IMR-90 (cell line): Measurements from ENCODE around the gene MGAT3. TPM values are rescaled to one million over a fixed set of nuclear protein-coding genes. Genes with fewer than 3 reads are reported as not detected.

Source experiments
- ATAC-seq: fragments of 200-7000 bp; cut with Tn5 transposase; 2 replicates; pipeline ENCODE4 v1.9.1; 2020; ENCODE audit warnings: low read depth, mild to moderate bottlenecking, moderate library complexity
- BruUV-seq: library from RNA; stranded (reverse); fragments of 400-500 nt; replicated peaks from 2 replicates; lab custom pipeline; 2021; lab: Mats Ljungman, UMichigan
- CTCF ChIA-PET: fragments of 300-600 bp; formaldehyde crosslinking; extraction: SDS; loops from one replicate; lab custom pipeline; 2021; ENCODE audit warnings: antibody characterized with exemption; lab: Yijun Ruan, JAX
- POLR2A ChIA-PET: fragments of 300-600 bp; sonication (Branson Sonifier 250); formaldehyde crosslinking; loops from one replicate; lab custom pipeline; 2022; ENCODE audit warnings: antibody characterized with exemption; ENCODE audit not compliant: unreplicated experiment; lab: Charles Lee
- DNase-seq: peaks from one replicate; pipeline ENCODE4 v3.0.0; 2013
- H2AFZ ChIP-seq: replicated peaks from 2 replicates; pipeline ENCODE3; 2013; ENCODE audit warnings: low read length, mild to moderate bottlenecking; ENCODE audit not compliant: poor library complexity
- H2AK5ac ChIP-seq: 2 replicates; pipeline ENCODE4 v1.6.1; 2013; ENCODE audit warnings: low read depth, low read length, inconsistent platforms
- H2AK9ac ChIP-seq: replicated peaks from 2 replicates; pipeline ENCODE3; 2013; ENCODE audit warnings: mild to moderate bottlenecking, low read depth, low read length, moderate library complexity; ENCODE audit not compliant: poor library complexity
- H2BK120ac ChIP-seq: 2 replicates; pipeline ENCODE4 v1.6.1; 2013; ENCODE audit warnings: low read depth, low read length, inconsistent platforms
- H2BK15ac ChIP-seq: 3 replicates; pipeline ENCODE4 v1.6.1; 2013; ENCODE audit warnings: low read depth, low read length, inconsistent platforms
- H2BK20ac ChIP-seq: 2 replicates; pipeline ENCODE4 v1.6.1; 2013; ENCODE audit warnings: low read depth, mild to moderate bottlenecking, inconsistent platforms, low read length, moderate library complexity
- H2BK5ac ChIP-seq: 2 replicates; pipeline ENCODE4 v1.6.1; 2013; ENCODE audit warnings: mild to moderate bottlenecking, low read depth, low read length, inconsistent platforms; ENCODE audit not compliant: poor library complexity, severe bottlenecking
- H3K14ac ChIP-seq: replicated peaks from 2 replicates; pipeline ENCODE4 v1.6.1; 2013; ENCODE audit warnings: low read depth, low read length, inconsistent platforms
- H3K18ac ChIP-seq: 2 replicates; pipeline ENCODE4 v1.6.1; 2013; ENCODE audit warnings: low read depth, low read length, control low read depth
- H3K23ac ChIP-seq: 2 replicates; pipeline ENCODE4 v1.6.1; 2013; ENCODE audit warnings: low read depth, low read length, inconsistent platforms
- H3K27ac ChIP-seq: 2 replicates; pipeline ENCODE4 v1.5.1; 2013; ENCODE audit warnings: mild to moderate bottlenecking, control low read depth, low read length; ENCODE audit not compliant: insufficient read depth
- H3K27me3 ChIP-seq: 2 replicates; pipeline ENCODE4 v1.6.1; 2013; ENCODE audit warnings: low read length; ENCODE audit not compliant: control insufficient read depth, insufficient read depth
- H3K36me3 ChIP-seq: 2 replicates; pipeline ENCODE4 v1.6.1; 2013; ENCODE audit warnings: low read length, mixed read lengths; ENCODE audit not compliant: control insufficient read depth, insufficient read depth
- H3K4ac ChIP-seq: 2 replicates; pipeline ENCODE4 v1.6.1; 2013; ENCODE audit warnings: low read depth, low read length, inconsistent platforms
- H3K4me1 ChIP-seq: 2 replicates; pipeline ENCODE4 v1.6.1; 2013; ENCODE audit warnings: low read length, mixed read lengths; ENCODE audit not compliant: control insufficient read depth, insufficient read depth
- H3K4me2 ChIP-seq: 2 replicates; pipeline ENCODE4 v1.6.1; 2013; ENCODE audit warnings: low read depth, mild to moderate bottlenecking, control low read depth, low read length, moderate library complexity
- H3K4me3 ChIP-seq: 2 replicates; pipeline ENCODE4 v1.5.1; 2013; ENCODE audit warnings: low read depth, mild to moderate bottlenecking, control low read depth, low read length, moderate library complexity; ENCODE audit not compliant: insufficient read depth
- H3K56ac ChIP-seq: 2 replicates; pipeline ENCODE4 v1.6.1; 2013; ENCODE audit warnings: low read length, inconsistent platforms; ENCODE audit not compliant: insufficient read depth; ENCODE audit errors: extremely low read depth
- H3K79me1 ChIP-seq, 2 experiments: 2 replicates each; pipeline ENCODE4 v1.6.1; 2013; ENCODE audit warnings: low read length in 2 of 2, inconsistent platforms in 1 of 2, low read depth in 1 of 2
- H3K9ac ChIP-seq: 2 replicates; pipeline ENCODE4 v1.6.1; 2013; ENCODE audit warnings: low read depth, low read length, control low read depth
- H3K9me1 ChIP-seq: 2 replicates; pipeline ENCODE4 v1.6.1; 2013; ENCODE audit warnings: low read length, inconsistent platforms; ENCODE audit not compliant: insufficient read depth
- H3K9me3 ChIP-seq: 2 replicates; pipeline ENCODE4 v1.6.1; 2013; ENCODE audit warnings: low read length; ENCODE audit not compliant: control insufficient read depth, insufficient read depth
- H4K20me1 ChIP-seq: 2 replicates; pipeline ENCODE4 v1.6.1; 2013; ENCODE audit warnings: low read length, inconsistent platforms; ENCODE audit not compliant: insufficient read depth
- H4K5ac ChIP-seq: 2 replicates; pipeline ENCODE4 v1.6.1; 2013; ENCODE audit warnings: mild to moderate bottlenecking, low read depth, low read length, control low read depth
- H4K8ac ChIP-seq, 2 experiments: 2 replicates each; pipeline ENCODE4 v1.6.1; 2013; ENCODE audit warnings: low read depth in 2 of 2, low read length in 2 of 2, control low read depth in 1 of 2, inconsistent platforms in 1 of 2
- H4K91ac ChIP-seq: 2 replicates; pipeline ENCODE4 v1.6.1; 2013; ENCODE audit warnings: low read depth, low read length, inconsistent platforms; ENCODE audit not compliant: insufficient read depth
- ELK1 ChIP-seq: fragments of 150-350 bp; IDR thresholded peaks from 2 replicates; pipeline ENCODE4 v1.6.1; 2016; ENCODE audit warnings: low read depth, mild to moderate bottlenecking, low read length, moderate library complexity, borderline replicate concordance
- FOS ChIP-seq: fragments of 150-350 bp; IDR thresholded peaks from 2 replicates; pipeline ENCODE4 v1.6.1; 2016; ENCODE audit warnings: low read depth, low read length
- MAFK ChIP-seq: IDR thresholded peaks from 2 replicates; pipeline ENCODE4 v1.6.1; 2012; ENCODE audit warnings: low read depth, low read length, improper control_type of control experiment
- MAZ ChIP-seq: IDR thresholded peaks from 2 replicates; pipeline ENCODE4 v1.6.1; 2012; ENCODE audit warnings: low read depth, mild to moderate bottlenecking, low read length, improper control_type of control experiment, moderate library complexity, borderline replicate concordance
- NFE2L2 ChIP-seq: fragments of 150-350 bp; IDR thresholded peaks from 2 replicates; pipeline ENCODE4 v1.6.1; 2016; ENCODE audit warnings: low read depth, mild to moderate bottlenecking, low read length
- POLR2A ChIP-seq: IDR thresholded peaks from 2 replicates; pipeline ENCODE4 v1.6.1; 2012; ENCODE audit warnings: mild to moderate bottlenecking, low read depth, low read length
- SMC3 ChIP-seq: fragments of 150-350 bp; IDR thresholded peaks from 2 replicates; pipeline ENCODE4 v1.6.1; 2016; ENCODE audit warnings: low read depth, mild to moderate bottlenecking, antibody characterized with exemption, low read length, moderate library complexity
- WGBS, 2 experiments: methylation state at CpG; one replicate each; pipeline versions ENCODE4 v1.1.5 to v1.1.7; 2013; ENCODE audit warnings: missing lambda C conversion rate in 2 of 2; ENCODE audit not compliant: insufficient read length in 1 of 2; ENCODE audit errors: extremely low coverage in 2 of 2; 5-methylcytosine and 5-hydroxymethylcytosine counted together
- dilution Hi-C: fragments of 300-500 bp; cut with HindIII; formaldehyde crosslinking; loops from one replicate; pipeline ENCODE4 v1.14.3; 2018; ENCODE audit warnings: low sequenced_read_pairs; ENCODE audit not compliant: unreplicated experiment
- in situ Hi-C: fragments of 300-500 bp; cut with MboI; formaldehyde crosslinking; loops from 3 replicates; pipeline ENCODE4 v1.14.3; 2019; ENCODE audit warnings: low sequenced_read_pairs, inconsistent platforms, mixed read lengths
- intact Hi-C: fragments of 100-400 bp; cut with micrococcal nuclease; formaldehyde crosslinking; loops from 2 replicates; pipeline ENCODE4 v1.10.0; 2022
- polyA plus RNA-seq, 3 experiments: library from polyadenylated mRNA; depleted of rRNA; stranded (reverse); fragments of >200 nt; gene quantifications; 2 replicates each; pipeline ENCODE4 v1.2.3, GENCODE V29; 2012; ENCODE audit warnings: low replicate concordance in 1 of 3
- total RNA-seq: library from RNA; depleted of rRNA; stranded (reverse); fragments of >200 nt; gene quantifications from 2 replicates; pipeline ENCODE4 v1.2.3, GENCODE V29; 2012

MGAT3 gene
- total and polyA plus RNA-seq, 2 of the 4 experiments (the other 2 are of a cell fraction): 0.36 to 1.1 TPM

GRCh38 chr22:39416319-39416718 lies 40.5 kb upstream of the MGAT3 start:
- Histone ChIP-seq H3K36me3 (peaks cover 55% of the 10 kb centered on the region), H3K9me1 (0 out of 2 replicates have a peak, but pooled peaks cover 3% of the 10 kb centered on the region), H4K91ac (no peak overlapping the region), H3K4me2 (no peak overlapping the region), H3K9me3 (no peaks in the 10 kb centered on the region), H3K18ac (no peak overlapping the region), H4K20me1 (peaks cover 29% of the 10 kb centered on the region), H2BK20ac (no peak overlapping the region), H3K14ac (no peak overlapping the region), H3K27ac (no peak overlapping the region), H3K27me3 (no peaks in the 10 kb centered on the region), H3K9ac (no peak overlapping the region), H2BK5ac (no peak overlapping the region), H2BK120ac (no peak overlapping the region), H4K8ac (no peak overlapping the region), H3K56ac (no peak overlapping the region), H3K4me3 (no peak overlapping the region), H3K4me1 (peaks cover 5% of the 10 kb centered on the region), H4K5ac (no peak overlapping the region), H3K4ac (no peak overlapping the region), H2AK5ac (no peak overlapping the region), H3K23ac (no peak overlapping the region), H2BK15ac (no peak overlapping the region), H2AK9ac (no peak overlapping the region), H2AFZ (no peak overlapping the region), H3K79me1 (peaks cover 7 to 28% of the 10 kb centered on the region in 2 experiments)
- BruUV-seq: no TSS peak
- no peak for TF ChIP-seq MAZ
- TF ChIP-seq ELK1: no peak
- no peak for TF ChIP-seq NFE2L2
- TF ChIP-seq FOS: no peak
- TF ChIP-seq MAFK: no peak
- TF ChIP-seq SMC3: no peak
- TF ChIP-seq POLR2A: no peak
- intact Hi-C loops: no loop called here
- ATAC-seq (no peak), DNase-seq (no peak)
- in situ Hi-C loops: no loop called here
- POLR2A ChIA-PET: no interaction called here
- CTCF ChIA-PET: no interaction called here
- 90% methylated on average over 5 of the region's 7 CpGs; no CpG with 5 or more reads in 1 of the 2 experiments for WGBS, 2 experiments
- dilution Hi-C loops: no loop called here
